ENCODE measurements around the gene SMIM24.

The SMIM24 gene

GRCh38 chr19:3514930-3515329 is 34.6 kb upstream of the SMIM24 start:
- TF ChIP-seq, protein P1, sequence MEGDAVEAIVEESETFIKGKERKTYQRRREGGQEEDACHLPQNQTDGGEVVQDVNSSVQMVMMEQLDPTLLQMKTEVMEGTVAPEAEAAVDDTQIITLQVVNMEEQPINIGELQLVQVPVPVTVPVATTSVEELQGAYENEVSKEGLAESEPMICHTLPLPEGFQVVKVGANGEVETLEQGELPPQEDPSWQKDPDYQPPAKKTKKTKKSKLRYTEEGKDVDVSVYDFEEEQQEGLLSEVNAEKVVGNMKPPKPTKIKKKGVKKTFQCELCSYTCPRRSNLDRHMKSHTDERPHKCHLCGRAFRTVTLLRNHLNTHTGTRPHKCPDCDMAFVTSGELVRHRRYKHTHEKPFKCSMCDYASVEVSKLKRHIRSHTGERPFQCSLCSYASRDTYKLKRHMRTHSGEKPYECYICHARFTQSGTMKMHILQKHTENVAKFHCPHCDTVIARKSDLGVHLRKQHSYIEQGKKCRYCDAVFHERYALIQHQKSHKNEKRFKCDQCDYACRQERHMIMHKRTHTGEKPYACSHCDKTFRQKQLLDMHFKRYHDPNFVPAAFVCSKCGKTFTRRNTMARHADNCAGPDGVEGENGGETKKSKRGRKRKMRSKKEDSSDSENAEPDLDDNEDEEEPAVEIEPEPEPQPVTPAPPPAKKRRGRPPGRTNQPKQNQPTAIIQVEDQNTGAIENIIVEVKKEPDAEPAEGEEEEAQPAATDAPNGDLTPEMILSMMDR (IDR thresholded peaks at IDR 0.05; ENCODE audit: poor library complexity, severe bottlenecking) = no peak
- Histone ChIP-seq H3K9me3 (ENCODE audit: severe bottlenecking) (no peaks in the 10 kb centered on the region), H3K27ac (ENCODE audit: poor library complexity, severe bottlenecking) (no peak overlapping the region), H3K27me3 (ENCODE audit: insufficient read depth, poor library complexity, severe bottlenecking) (no peaks in the 10 kb centered on the region), H3K4me3 (ENCODE audit: severe bottlenecking) (no peak overlapping the region), H3K36me3 (ENCODE audit: low read depth) (peaks cover 14% of the 10 kb centered on the region), H3K4me1 (ENCODE audit: insufficient read depth, poor library complexity, severe bottlenecking) (peaks cover 3% of the 10 kb centered on the region)
- ATAC-seq (ENCODE audit: low read depth) (no peak), DNase-seq (ENCODE audit: low spot score) (no peak)

DNA sequence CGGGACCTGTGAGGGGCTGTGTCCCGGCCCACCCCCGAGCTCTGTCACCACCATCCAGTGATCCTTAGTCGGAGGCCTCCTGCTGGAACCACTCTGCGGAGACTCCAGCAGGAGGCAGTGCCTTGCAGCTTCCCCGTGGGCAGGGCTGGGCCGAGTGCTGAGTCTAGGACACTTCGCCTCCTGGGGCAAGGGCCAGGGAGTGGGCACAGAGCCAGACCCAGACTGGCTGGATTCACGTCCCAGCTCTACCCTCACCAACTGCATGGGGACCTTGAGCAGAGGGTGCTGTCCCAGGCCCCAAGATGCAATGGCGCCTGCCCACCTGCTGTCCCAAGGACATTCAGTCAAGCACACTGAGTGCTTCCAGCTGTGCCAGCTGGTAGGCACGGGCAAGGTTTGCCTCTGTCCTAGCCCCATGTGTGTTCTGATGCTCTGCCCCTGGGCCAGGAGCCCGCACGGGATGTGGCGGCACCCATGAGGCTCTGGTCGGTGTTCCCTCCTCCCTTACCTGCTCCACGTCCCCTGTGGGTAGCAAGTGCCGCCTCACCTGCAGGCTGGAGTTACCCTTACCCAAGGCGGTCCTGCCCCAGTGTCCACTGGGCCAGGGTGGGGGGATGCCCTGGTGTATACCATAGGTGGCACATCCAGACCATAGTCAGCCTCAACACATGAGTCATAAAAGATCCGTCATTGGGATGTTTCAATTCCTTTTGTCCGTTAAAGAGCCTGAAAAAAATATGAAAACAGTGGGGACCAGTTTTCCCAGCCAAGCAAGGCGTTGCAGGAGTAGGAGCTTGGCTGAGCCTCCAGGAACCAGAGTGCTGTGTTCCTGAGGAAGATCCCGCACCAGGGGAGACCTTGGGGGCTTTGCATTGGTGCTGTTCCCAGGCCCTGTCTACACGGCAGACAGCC is 33.2 kb upstream of the SMIM24 start:
- TF ChIP-seq, protein P1 (IDR thresholded peaks at IDR 0.05; ENCODE audit: poor library complexity, severe bottlenecking) = no peak
- H3K27ac ChIP-seq (ENCODE audit: poor library complexity, severe bottlenecking) = no peak overlapping the region
- H3K9me3 ChIP-seq (ENCODE audit: severe bottlenecking) = no peaks in the 10 kb centered on the region
- H3K27me3 ChIP-seq (ENCODE audit: insufficient read depth, poor library complexity, severe bottlenecking) = no peaks in the 10 kb centered on the region
- no peak for DNase-seq (ENCODE audit: low spot score)
- H3K4me1 ChIP-seq (ENCODE audit: insufficient read depth, poor library complexity, severe bottlenecking) = peaks cover 17% of the 10 kb centered on the region
- peaks cover 26% of the 10 kb centered on the region for H3K36me3 ChIP-seq (ENCODE audit: low read depth)
- H3K4me3 ChIP-seq (ENCODE audit: severe bottlenecking) = no peak overlapping the region
- ATAC-seq (ENCODE audit: low read depth) = no peak

- H3K9me3 ChIP-seq (ENCODE audit: severe bottlenecking) = no peaks in the 10 kb centered on the region
- peaks cover 29% of the 10 kb centered on the region for H3K36me3 ChIP-seq (ENCODE audit: low read depth)
- TF ChIP-seq, protein P1 (IDR thresholded peaks at IDR 0.05; ENCODE audit: poor library complexity, severe bottlenecking) = no peak
These were observed 32.4 kb upstream of the SMIM24 start for GRCh38 chr19:3512562-3513228.

GRCh38 chr19:3511506-3512251 is 31.4 kb upstream of the SMIM24 start:
- Histone ChIP-seq H3K9me3 (ENCODE audit: severe bottlenecking) (no peaks in the 10 kb centered on the region), H3K4me1 (ENCODE audit: insufficient read depth, poor library complexity, severe bottlenecking) (peaks cover 19% of the 10 kb centered on the region), H3K36me3 (ENCODE audit: low read depth) (peaks cover 33% of the 10 kb centered on the region), H3K27me3 (ENCODE audit: insufficient read depth, poor library complexity, severe bottlenecking) (no peaks in the 10 kb centered on the region), H3K27ac (ENCODE audit: poor library complexity, severe bottlenecking) (no peak overlapping the region), H3K4me3 (ENCODE audit: severe bottlenecking) (no peak overlapping the region)
- TF ChIP-seq, protein P1 (IDR thresholded peaks at IDR 0.05; ENCODE audit: poor library complexity, severe bottlenecking) = no peak
- peak; percentile 38 for DNase-seq (ENCODE audit: low spot score)
- no peak for ATAC-seq (ENCODE audit: low read depth)

More at GRCh38 chr19:3512562-3513228, 32.4 kb upstream of the SMIM24 start:
- H3K27ac ChIP-seq (ENCODE audit: poor library complexity, severe bottlenecking) = no peak overlapping the region
- ATAC-seq (ENCODE audit: low read depth) (no peak), DNase-seq (ENCODE audit: low spot score) (no peak)
- H3K4me1 ChIP-seq (ENCODE audit: insufficient read depth, poor library complexity, severe bottlenecking) = peaks cover 19% of the 10 kb centered on the region
- no peaks in the 10 kb centered on the region for H3K27me3 ChIP-seq (ENCODE audit: insufficient read depth, poor library complexity, severe bottlenecking)
- H3K4me3 ChIP-seq (ENCODE audit: severe bottlenecking) = no peak overlapping the region
